WERI-Rb-1 (cell line): ENCODE results near the gene GIMAP6.

Experiments used
- DNase-seq: peaks from one replicate; pipeline ENCODE4 v3.0.0-alpha.2; 2020
- H3K27ac ChIP-seq: fragments of 250-450 bp; sonication (Bioruptor Pico); 2 replicates; pipeline ENCODE4 v1.5.1; 2020; ENCODE audit warnings: mild to moderate bottlenecking, moderate library complexity
- H3K27me3 ChIP-seq: fragments of 250-450 bp; sonication (Bioruptor Pico); 2 replicates; pipeline ENCODE4 v1.5.1; 2021; ENCODE audit warnings: mild to moderate bottlenecking, low read depth, moderate library complexity; ENCODE audit not compliant: insufficient read depth, severe bottlenecking
- H3K36me3 ChIP-seq: fragments of 250-450 bp; sonication (Bioruptor Pico); 2 replicates; pipeline ENCODE4 v1.5.1; 2020; ENCODE audit warnings: mild to moderate bottlenecking, moderate library complexity
- H3K4me3 ChIP-seq: 2 replicates; pipeline ENCODE4 v1.5.1; 2011; ENCODE audit warnings: low read depth, mild to moderate bottlenecking, control low read depth, low read length
- H3K9me3 ChIP-seq: fragments of 250-450 bp; sonication (Bioruptor Pico); 2 replicates; pipeline ENCODE4 v1.5.1; 2021; ENCODE audit warnings: mild to moderate bottlenecking, moderate library complexity; ENCODE audit not compliant: severe bottlenecking
- CTCF ChIP-seq: IDR thresholded peaks from 2 replicates; pipeline ENCODE4 v1.5.1; 2011; ENCODE audit warnings: low read depth, mild to moderate bottlenecking, control low read depth, inconsistent platforms, low read length

Gene GIMAP6

GRCh38 chr7:150631084-150631826 lies 930 bp downstream of the GIMAP6 start:
- no peaks in the 10 kb centered on the region for H3K9me3 ChIP-seq
- H3K36me3 ChIP-seq = no peaks in the 10 kb centered on the region
- no peak overlapping the region for H3K27ac ChIP-seq
- no peak overlapping the region for H3K4me3 ChIP-seq
- DNase-seq = no peak
- TF ChIP-seq CTCF = no peak
- H3K27me3 ChIP-seq = no peaks in the 10 kb centered on the region

GRCh38 chr7:150629347-150629746 lies 2.8 kb downstream of the GIMAP6 start:
- Histone ChIP-seq H3K27me3 (no peaks in the 10 kb centered on the region), H3K9me3 (no peaks in the 10 kb centered on the region), H3K36me3 (no peaks in the 10 kb centered on the region), H3K4me3 (no peak overlapping the region), H3K27ac (no peak overlapping the region)
- no peak for DNase-seq
- no peak for TF ChIP-seq CTCF

- DNase-seq = no peak
- Histone ChIP-seq H3K4me3 (no peak overlapping the region), H3K27ac (no peak overlapping the region), H3K27me3 (no peaks in the 10 kb centered on the region), H3K9me3 (no peaks in the 10 kb centered on the region), H3K36me3 (no peaks in the 10 kb centered on the region)
- no peak for TF ChIP-seq CTCF
These were observed 4.2 kb downstream of the GIMAP6 start for GRCh38 chr7:150627959-150628358.

GRCh38 chr7:150626696-150627095 lies 5.5 kb downstream of the GIMAP6 start:
- H3K27me3 ChIP-seq = no peaks in the 10 kb centered on the region
- H3K36me3 ChIP-seq = no peaks in the 10 kb centered on the region
- H3K9me3 ChIP-seq = no peaks in the 10 kb centered on the region
- TF ChIP-seq CTCF = no peak
- H3K27ac ChIP-seq = no peak overlapping the region
- DNase-seq = no peak
- H3K4me3 ChIP-seq = no peak overlapping the region

GRCh38 chr7:150621376-150621775 lies 10.8 kb downstream of the GIMAP6 start:
- H3K27ac ChIP-seq = no peak overlapping the region
- H3K27me3 ChIP-seq = no peaks in the 10 kb centered on the region
- no peak overlapping the region for H3K4me3 ChIP-seq
- no peak for TF ChIP-seq CTCF
- no peaks in the 10 kb centered on the region for H3K36me3 ChIP-seq
- H3K9me3 ChIP-seq = peaks cover 5% of the 10 kb centered on the region
- DNase-seq = no peak
